GM06990 (cell line): ENCODE measurements around the gene OR2J3.

Source experiments
- DNase-seq: peaks from one replicate; pipeline ENCODE4 v3.0.0-alpha.2; 2011; ENCODE audit not compliant: insufficient read length; ENCODE audit errors: extremely low read depth
- H3K27me3 ChIP-seq: replicated peaks from 2 replicates; pipeline ENCODE4 v1.6.0; 2011; ENCODE audit warnings: low read length; ENCODE audit not compliant: control insufficient read depth, insufficient read depth
- H3K36me3 ChIP-seq: 2 replicates; pipeline ENCODE4 v1.5.1; 2011; ENCODE audit warnings: low read length; ENCODE audit not compliant: control insufficient read depth, insufficient read depth
- H3K4me3 ChIP-seq: replicated peaks from 2 replicates; pipeline ENCODE4 v1.5.1; 2011; ENCODE audit warnings: low read depth, mild to moderate bottlenecking, control low read depth, low read length
- CTCF ChIP-seq: IDR thresholded peaks from 2 replicates; pipeline ENCODE4 v1.5.1; 2011; ENCODE audit warnings: low read length, control low read depth, mild to moderate bottlenecking, inconsistent platforms; ENCODE audit not compliant: insufficient read depth, poor library complexity, severe bottlenecking

OR2J3 gene

DNA sequence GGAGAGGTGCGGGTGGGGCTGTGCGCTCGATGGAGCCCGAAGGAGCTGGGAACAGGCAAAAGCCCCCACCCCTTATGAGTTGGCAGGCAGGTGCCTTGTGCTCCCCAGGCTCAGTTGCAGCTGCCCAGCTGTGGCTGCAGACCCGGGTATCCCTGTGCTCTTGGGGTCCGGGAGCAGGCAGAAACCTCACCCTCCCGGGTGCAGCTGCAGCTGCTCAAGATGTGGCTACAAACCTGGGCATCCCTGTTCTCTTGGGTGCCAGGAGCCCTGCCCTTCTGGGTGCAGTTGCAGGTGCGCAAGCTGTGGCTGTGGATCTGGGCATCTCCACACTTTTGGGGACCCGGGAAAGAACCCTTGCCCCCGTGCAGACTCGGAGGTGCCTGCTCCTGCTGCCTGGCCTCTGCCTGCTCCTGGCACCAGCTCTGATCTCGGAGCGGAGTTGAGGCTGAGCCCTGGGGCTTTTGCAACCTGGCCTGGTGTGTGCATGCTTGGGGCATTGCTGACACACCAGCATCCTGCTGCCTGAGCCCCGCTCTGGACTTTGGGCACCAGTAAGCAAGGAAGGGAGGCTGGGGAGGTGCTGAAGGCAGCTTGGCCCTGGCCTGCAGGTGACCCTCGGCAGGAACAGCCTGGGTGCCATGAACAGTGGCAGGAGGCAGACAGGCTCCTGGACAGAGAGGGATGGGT is 21.6 kb downstream of the OR2J3 start:
- Histone ChIP-seq H3K27me3 (peaks cover 3% of the 10 kb centered on the region; the same call in 1 of the 2 replicates), H3K36me3 (no peaks in the 10 kb centered on the region), H3K4me3 (no peak overlapping the region)
- DNase-seq: no peak
- no peak for TF ChIP-seq CTCF

- Histone ChIP-seq H3K27me3 (peaks cover 3% of the 10 kb centered on the region; the same call in 1 of the 2 replicates), H3K36me3 (no peaks in the 10 kb centered on the region), H3K4me3 (no peak overlapping the region)
- no peak for DNase-seq
- no peak for TF ChIP-seq CTCF
These were observed 22.8 kb downstream of the OR2J3 start for GRCh38 chr6:29130644-29131043.

GRCh38 chr6:29131691-29132090 is 23.8 kb downstream of the OR2J3 start:
- DNase-seq: no peak
- H3K27me3 ChIP-seq: peaks cover 3% of the 10 kb centered on the region; the same call in 1 of the 2 replicates
- H3K4me3 ChIP-seq: no peak overlapping the region
- TF ChIP-seq CTCF: no peak
- H3K36me3 ChIP-seq: no peaks in the 10 kb centered on the region

- TF ChIP-seq CTCF: no peak
- Histone ChIP-seq H3K4me3 (no peak overlapping the region), H3K36me3 (no peaks in the 10 kb centered on the region), H3K27me3 (no peaks in the 10 kb centered on the region)
- no peak for DNase-seq
These were observed 29.9 kb downstream of the OR2J3 start for GRCh38 chr6:29137724-29138123.

DNA sequence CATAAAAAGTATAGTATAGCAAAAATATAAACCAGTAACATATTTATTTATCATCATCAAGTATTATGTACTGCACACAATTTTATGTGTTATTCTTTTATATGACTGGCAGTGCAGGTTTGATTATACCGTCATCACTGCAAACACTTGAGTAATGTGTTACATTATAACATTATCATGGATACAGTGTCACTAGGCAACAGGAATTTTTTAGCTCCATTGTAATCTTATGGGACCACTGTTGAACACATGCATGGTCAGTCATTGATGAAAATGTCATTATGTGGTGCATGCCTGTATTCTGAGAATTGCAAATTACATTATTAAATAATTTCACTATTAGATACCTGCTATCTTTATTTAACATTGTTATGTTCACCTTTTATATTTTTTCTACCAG is 33.7 kb downstream of the OR2J3 start:
- Histone ChIP-seq H3K36me3 (no peaks in the 10 kb centered on the region), H3K27me3 (no peaks in the 10 kb centered on the region), H3K4me3 (no peak overlapping the region)
- no peak for TF ChIP-seq CTCF
- no peak for DNase-seq

- TF ChIP-seq CTCF: no peak
- no peak for DNase-seq
- Histone ChIP-seq H3K27me3 (no peaks in the 10 kb centered on the region), H3K4me3 (no peak overlapping the region), H3K36me3 (no peaks in the 10 kb centered on the region)
These were observed 34.5 kb downstream of the OR2J3 start for GRCh38 chr6:29142309-29142708.
